Natural killer cell (primary cell): ENCODE results near the gene FAT3. TPM values are rescaled to one million over a fixed set of nuclear protein-coding genes. Genes with fewer than 3 reads are reported as not detected.

Experiments
- ATAC-seq, 3 donors: fragments of 150-1000 bp in 2 of 3; fragments of 200-7000 bp in 1 of 3; cut with Tn5 transposase; 1 replicate in 1 of 3; 2 replicates in 2 of 3; pipeline ENCODE4 v1.10.0; 2021; ENCODE audit warnings: mild to moderate bottlenecking in 2 of 3, moderate library complexity in 2 of 3
- DNase-seq, 2 donors: peaks; one replicate each; pipeline versions ENCODE4 v3.0.0 to v3.0.0-alpha.2; 2013 to 2021; ENCODE audit warnings: mixed read lengths in 1 of 2
- H3K27ac ChIP-seq: one replicate; pipeline ENCODE4 v1.5.1; 2013; ENCODE audit warnings: mild to moderate bottlenecking, low read length
- H3K27me3 ChIP-seq: one replicate; pipeline ENCODE4 v1.6.1; 2013; ENCODE audit warnings: low read length; ENCODE audit not compliant: control insufficient read depth, insufficient read depth
- H3K36me3 ChIP-seq: one replicate; pipeline ENCODE4 v1.6.1; 2013; ENCODE audit warnings: low read length; ENCODE audit not compliant: control insufficient read depth, insufficient read depth
- H3K4me1 ChIP-seq: one replicate; pipeline ENCODE4 v1.6.1; 2013; ENCODE audit warnings: low read length; ENCODE audit not compliant: control insufficient read depth, insufficient read depth
- H3K4me3 ChIP-seq: one replicate; pipeline ENCODE4 v1.5.1; 2013; ENCODE audit warnings: low read length
- H3K9me3 ChIP-seq: one replicate; pipeline ENCODE4 v1.6.1; 2013; ENCODE audit warnings: low read length; ENCODE audit not compliant: control insufficient read depth, insufficient read depth
- H3K27ac Mint-ChIP-seq, 2 donors: one replicate each; pipeline ENCODE4 v1.8.0; 2022; ENCODE audit warnings: mild to moderate bottlenecking in 2 of 2, mixed read lengths in 2 of 2, moderate library complexity in 1 of 2
- H3K27me3 Mint-ChIP-seq, 2 donors: one replicate each; pipeline ENCODE4 v1.8.0; 2022; ENCODE audit warnings: low read depth in 2 of 2, mixed read lengths in 2 of 2
- H3K36me3 Mint-ChIP-seq: one replicate; pipeline ENCODE4 v1.8.0; 2022; ENCODE audit warnings: mixed read lengths
- H3K4me1 Mint-ChIP-seq, 2 donors: one replicate each; pipeline ENCODE4 v1.8.0; 2022; ENCODE audit warnings: mixed read lengths in 2 of 2
- H3K4me3 Mint-ChIP-seq: one replicate; pipeline ENCODE4 v1.8.0; 2022; ENCODE audit warnings: mild to moderate bottlenecking, moderate library complexity, mixed read lengths
- H3K9me3 Mint-ChIP-seq, 2 donors: one replicate each; pipeline ENCODE4 v1.8.0; 2022; ENCODE audit warnings: mixed read lengths in 2 of 2
- CTCF ChIP-seq: fragments of 200-600 bp; IDR thresholded peaks from one replicate; pipeline ENCODE4 v1.8.0; 2022; ENCODE audit warnings: antibody characterized with exemption
- WGBS: methylation state at CpG from one replicate; pipeline ENCODE4 v1.1.7; 2013; ENCODE audit warnings: missing lambda C conversion rate; ENCODE audit not compliant: insufficient coverage; 5-methylcytosine and 5-hydroxymethylcytosine counted together
- intact Hi-C: fragments of 100-400 bp; cut with micrococcal nuclease; formaldehyde crosslinking; loops from one replicate; pipeline ENCODE4 v1.14.2; 2022
- total RNA-seq, 4 donors: library from RNA; stranded (reverse); fragments of 120-200 nt in 1 of 4; gene quantifications; one replicate each; pipeline versions ENCODE4 v1.2.3 to v1.2.4, GENCODE V29; 2013 to 2022

Gene FAT3
- total RNA-seq, 3 donors from 2014 or later (not counting 1 experiment from before 2014, with no cell fraction given), result not detected

GRCh38 chr11:92227959-92228935 is 3.6 kb downstream of the FAT3 start:
- H3K27ac Mint-ChIP-seq, result no peak overlapping the region
- Histone ChIP-seq H3K27me3 (peaks cover 23% of the 10 kb centered on the region), H3K4me1 (no peaks in the 10 kb centered on the region), H3K36me3 (no peaks in the 10 kb centered on the region), H3K9me3 (no peaks in the 10 kb centered on the region), H3K4me3 (no peak overlapping the region), H3K27ac (no peak overlapping the region)
- no peaks in the 10 kb centered on the region for H3K9me3 Mint-ChIP-seq
- ATAC-seq, result no peak
- no peaks in the 10 kb centered on the region for H3K4me1 Mint-ChIP-seq
- intact Hi-C loops, result no loop called here
- 66% methylated on average over 6 of the region's 6 CpGs for WGBS
- peaks cover 24 to 27% of the 10 kb centered on the region in 2 donors for H3K27me3 Mint-ChIP-seq
- H3K36me3 Mint-ChIP-seq, result peaks cover 11% of the 10 kb centered on the region
- no peak for DNase-seq
- TF ChIP-seq CTCF, result no peak
- H3K4me3 Mint-ChIP-seq, result no peak overlapping the region

- Mint-ChIP-seq H3K36me3 (no peaks in the 10 kb centered on the region), H3K27ac (no peak overlapping the region), H3K27me3 (no peaks in the 10 kb centered on the region), H3K4me1 (no peaks in the 10 kb centered on the region), H3K9me3 (peaks cover 2 to 5% of the 10 kb centered on the region in 2 donors), H3K4me3 (no peak overlapping the region)
- H3K27ac ChIP-seq, result no peak overlapping the region
- no peak for ATAC-seq
- intact Hi-C loops, result no loop called here
- WGBS, result 82% methylated on average over 1 of the region's 1 CpG
- no peaks in the 10 kb centered on the region for H3K9me3 ChIP-seq
- no peak for TF ChIP-seq CTCF
- no peaks in the 10 kb centered on the region for H3K36me3 ChIP-seq
- H3K4me1 ChIP-seq, result no peaks in the 10 kb centered on the region
- no peak overlapping the region for H3K4me3 ChIP-seq
- H3K27me3 ChIP-seq, result no peaks in the 10 kb centered on the region
- no peak for DNase-seq
Observed at GRCh38 chr11:92236856-92237255, 12.2 kb downstream of the FAT3 start.

- Mint-ChIP-seq H3K9me3 (peaks cover 2 to 5% of the 10 kb centered on the region in 2 donors), H3K4me3 (no peak overlapping the region), H3K4me1 (no peaks in the 10 kb centered on the region), H3K27me3 (no peaks in the 10 kb centered on the region), H3K36me3 (no peaks in the 10 kb centered on the region), H3K27ac (no peak overlapping the region)
- no peak for TF ChIP-seq CTCF
- ATAC-seq (no peak), DNase-seq (no peak)
- WGBS, result 24% methylated on average over 1 of the region's 1 CpG
- Histone ChIP-seq H3K36me3 (no peaks in the 10 kb centered on the region), H3K27ac (no peak overlapping the region), H3K4me3 (no peak overlapping the region), H3K4me1 (no peaks in the 10 kb centered on the region), H3K27me3 (no peaks in the 10 kb centered on the region), H3K9me3 (no peaks in the 10 kb centered on the region)
- intact Hi-C loops, result no loop called here
Observed at GRCh38 chr11:92240916-92241315, 16.3 kb downstream of the FAT3 start.
